Colonic mucosa (tissue), 4 donors: ENCODE measurements around the gene IDH2. TPM values are rescaled to one million over a fixed set of nuclear protein-coding genes. Genes with fewer than 3 reads are reported as not detected.

ENCODE experiments used
- DNase-seq: peaks from one replicate; pipeline ENCODE4 v3.0.0-alpha.2; 2020
- H3K27ac ChIP-seq: fragments of 200-600 bp; one replicate; pipeline ENCODE4 v1.8.0; 2021
- H3K27me3 ChIP-seq: fragments of 200-600 bp; one replicate; pipeline ENCODE4 v1.8.0; 2021
- H3K36me3 ChIP-seq: fragments of 200-600 bp; one replicate; pipeline ENCODE4 v1.8.0; 2021
- H3K4me1 ChIP-seq: fragments of 200-600 bp; one replicate; pipeline ENCODE4 v1.8.0; 2021; ENCODE audit warnings: mild to moderate bottlenecking
- H3K4me3 ChIP-seq: fragments of 200-600 bp; one replicate; pipeline ENCODE4 v1.8.0; 2021
- H3K9ac ChIP-seq, 2 donors: one replicate each; pipeline ENCODE4 v1.7.0; 2013; ENCODE audit warnings: control low read depth in 2 of 2, low read depth in 2 of 2, low read length in 2 of 2
- H3K9me3 ChIP-seq: fragments of 200-600 bp; one replicate; pipeline ENCODE4 v1.8.0; 2021
- intact Hi-C: fragments of 100-400 bp; cut with DNase I; formaldehyde crosslinking; loops from one replicate; pipeline ENCODE4 v1.14.1; 2022
- total RNA-seq, 2 donors: library from RNA; stranded (reverse); fragmentation: NEBNext Ultra II Directional in 1 of 2; extraction: Animal tissue kit (Norgen Biotek cat#: 25700) in 1 of 2; gene quantifications; one replicate each; pipeline ENCODE4 v1.2.1, GENCODE V29; 2021
- TF ChIP-seq, protein P1 (sequence below): fragments of 200-600 bp; IDR thresholded peaks from one replicate; pipeline ENCODE4 v1.8.0; 2022; ENCODE audit warnings: antibody characterized with exemption, mild to moderate bottlenecking
- donor health status: healthy.
- donor health status: DM: no; HTN: no; CAD: no.
- donor health status: DM: no; HTN: no; CAD: no.

The IDH2 gene
- total RNA-seq, 2 donors from 2014 or later, result 201 to 286 TPM

DNA sequence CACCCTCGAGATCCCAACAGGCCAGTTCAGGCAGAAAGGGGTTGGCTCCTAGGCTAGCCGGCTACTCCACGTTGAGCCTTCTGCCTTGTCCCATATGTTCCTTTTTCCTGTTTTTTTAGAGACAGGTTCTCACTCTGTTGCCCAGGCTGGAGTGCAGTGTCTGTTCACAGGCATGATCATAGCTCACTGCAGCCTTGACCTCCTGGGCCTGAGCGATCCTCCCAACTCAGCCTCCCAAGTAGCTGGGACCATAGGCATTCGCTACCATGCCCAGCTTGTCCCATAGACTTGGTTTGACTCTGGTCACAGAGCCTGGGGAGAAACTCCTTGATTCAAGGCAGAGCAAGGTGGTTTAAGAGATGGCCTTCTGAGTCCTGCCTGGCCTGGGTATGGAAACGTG, 68.8 kb downstream of the IDH2 start:
- H3K27me3 ChIP-seq, result no peaks in the 10 kb centered on the region
- peak overlapping the region; percentile 45 to 88 for H3K9ac ChIP-seq
- no peak for DNase-seq
- no peaks in the 10 kb centered on the region for H3K36me3 ChIP-seq
- no peaks in the 10 kb centered on the region for H3K9me3 ChIP-seq
- H3K4me1 ChIP-seq, result peaks cover 34% of the 10 kb centered on the region
- TF ChIP-seq, protein P1, sequence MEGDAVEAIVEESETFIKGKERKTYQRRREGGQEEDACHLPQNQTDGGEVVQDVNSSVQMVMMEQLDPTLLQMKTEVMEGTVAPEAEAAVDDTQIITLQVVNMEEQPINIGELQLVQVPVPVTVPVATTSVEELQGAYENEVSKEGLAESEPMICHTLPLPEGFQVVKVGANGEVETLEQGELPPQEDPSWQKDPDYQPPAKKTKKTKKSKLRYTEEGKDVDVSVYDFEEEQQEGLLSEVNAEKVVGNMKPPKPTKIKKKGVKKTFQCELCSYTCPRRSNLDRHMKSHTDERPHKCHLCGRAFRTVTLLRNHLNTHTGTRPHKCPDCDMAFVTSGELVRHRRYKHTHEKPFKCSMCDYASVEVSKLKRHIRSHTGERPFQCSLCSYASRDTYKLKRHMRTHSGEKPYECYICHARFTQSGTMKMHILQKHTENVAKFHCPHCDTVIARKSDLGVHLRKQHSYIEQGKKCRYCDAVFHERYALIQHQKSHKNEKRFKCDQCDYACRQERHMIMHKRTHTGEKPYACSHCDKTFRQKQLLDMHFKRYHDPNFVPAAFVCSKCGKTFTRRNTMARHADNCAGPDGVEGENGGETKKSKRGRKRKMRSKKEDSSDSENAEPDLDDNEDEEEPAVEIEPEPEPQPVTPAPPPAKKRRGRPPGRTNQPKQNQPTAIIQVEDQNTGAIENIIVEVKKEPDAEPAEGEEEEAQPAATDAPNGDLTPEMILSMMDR, result no peak
- intact Hi-C loops, result no loop called here
- no peak overlapping the region for H3K4me3 ChIP-seq
- peak overlapping the region; percentile 90 for H3K27ac ChIP-seq

Other genes starting within 250 kb of the IDH2 start
- 10 to 100 TPM; 44.5 to 48.6 TPM for gene AP3S2, start 208.5 kb downstream of the IDH2 start, total RNA-seq
- 10 to 100 TPM; 31.7 to 36.7 TPM for gene ARPIN, start 189.5 kb downstream of the IDH2 start, total RNA-seq
- gene ZNF710, start 101.1 kb downstream of the IDH2 start, total RNA-seq, result 10 to 100 TPM; 35.0 to 43.7 TPM
- gene SEMA4B, start 98.9 kb upstream of the IDH2 start, total RNA-seq, result 100 to 1,000 TPM; 102 to 141 TPM
- gene CIB1, start 131.5 kb upstream of the IDH2 start, total RNA-seq, result 100 to 1,000 TPM; 212 to 216 TPM
- 10 to 100 TPM; 14.4 to 18.6 TPM for gene GDPGP1, start 131.7 kb upstream of the IDH2 start, total RNA-seq
- gene TTLL13, start 147.1 kb upstream of the IDH2 start, total RNA-seq, result 1 to 10 TPM in 1 of 2 donors, under 1 TPM in 1; 0.35 to 1.2 TPM
- 10 to 100 TPM; 56.5 to 60.4 TPM for gene NGRN, start 163.2 kb upstream of the IDH2 start, total RNA-seq
- gene ZNF774, start 249.8 kb upstream of the IDH2 start, total RNA-seq, result 10 to 100 TPM; 13.7 to 13.9 TPM